T-helper 2 cell treated with Interferon-gamma antibody and Interleukin-4, amounts not matched to agents 100 ng/mL and 5 ng/mL, for 36 hours (primary cell): ENCODE measurements around the gene CHAF1A. TPM values are rescaled to one million over a fixed set of nuclear protein-coding genes. Genes with fewer than 3 reads are reported as not detected.

Source experiments
- intact Hi-C: fragments of 100-400 bp; cut with micrococcal nuclease; formaldehyde crosslinking; loops from one replicate; pipeline ENCODE4 v1.15.1; 2023
- total RNA-seq: library from RNA; stranded (reverse); gene quantifications from 2 replicates; pipeline ENCODE4 v1.2.3, GENCODE V29; 2022

CHAF1A gene
- total RNA-seq, 1 donor from 2014 or later = 96.5 TPM

DNA sequence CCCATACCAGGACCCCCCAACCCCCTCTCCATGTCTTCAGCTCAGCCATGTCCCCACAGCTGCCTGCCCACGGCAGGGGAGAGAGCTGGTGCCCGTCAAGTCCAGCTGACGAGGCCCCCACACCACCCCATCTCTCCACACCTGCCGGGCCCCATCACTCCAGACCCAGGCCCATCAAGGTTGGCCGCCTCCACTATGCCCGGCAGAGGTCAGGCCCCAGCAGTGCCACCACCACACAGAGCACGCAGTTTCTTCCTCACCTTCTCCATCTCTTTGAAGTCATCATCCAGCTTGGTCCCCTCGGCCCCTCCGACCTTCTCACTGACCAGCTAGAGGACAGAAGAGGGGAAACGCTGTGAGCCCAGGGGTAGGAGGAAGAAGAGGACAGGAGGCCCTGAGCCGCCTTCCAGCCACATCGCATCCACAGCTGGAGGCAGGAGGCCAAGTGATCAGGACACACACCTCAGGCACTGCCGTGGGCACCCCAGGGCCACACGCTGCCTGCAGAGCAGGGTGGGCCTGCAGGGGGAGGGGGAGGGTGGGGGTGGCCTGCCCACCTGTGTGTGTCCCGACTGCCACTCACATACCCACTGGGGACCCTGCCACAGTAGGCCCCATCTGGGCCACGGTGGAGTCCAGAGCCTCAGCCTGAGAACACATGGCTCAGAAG, 35.6 kb upstream of the CHAF1A start:
- intact Hi-C loops = no loop called here

- intact Hi-C loops = no loop called here
Measured at GRCh38 chr19:4367336-4367723, 35.1 kb upstream of the CHAF1A start.

DNA sequence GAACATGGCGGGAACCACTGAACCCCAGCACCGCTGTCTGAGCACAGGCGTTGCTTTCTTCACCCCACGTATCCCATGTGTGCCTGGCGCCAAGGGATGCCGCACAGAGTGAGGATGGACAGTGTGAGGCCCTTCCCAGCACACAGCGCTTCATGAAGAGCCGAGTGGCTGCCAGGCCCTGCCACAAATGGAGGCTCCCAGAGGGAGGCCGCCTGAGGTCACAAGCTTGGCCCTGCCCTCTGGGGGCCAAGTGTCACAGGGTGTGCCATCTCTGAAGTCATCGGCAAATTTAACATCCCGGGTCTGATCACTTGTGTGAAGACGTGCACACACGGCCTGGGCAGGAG, 34.7 kb upstream of the CHAF1A start:
- intact Hi-C loops = loop anchor here (2.0 kb wide), 1 partner anchor 25 kb away; the partner anchor contains the start of gene MPND

DNA sequence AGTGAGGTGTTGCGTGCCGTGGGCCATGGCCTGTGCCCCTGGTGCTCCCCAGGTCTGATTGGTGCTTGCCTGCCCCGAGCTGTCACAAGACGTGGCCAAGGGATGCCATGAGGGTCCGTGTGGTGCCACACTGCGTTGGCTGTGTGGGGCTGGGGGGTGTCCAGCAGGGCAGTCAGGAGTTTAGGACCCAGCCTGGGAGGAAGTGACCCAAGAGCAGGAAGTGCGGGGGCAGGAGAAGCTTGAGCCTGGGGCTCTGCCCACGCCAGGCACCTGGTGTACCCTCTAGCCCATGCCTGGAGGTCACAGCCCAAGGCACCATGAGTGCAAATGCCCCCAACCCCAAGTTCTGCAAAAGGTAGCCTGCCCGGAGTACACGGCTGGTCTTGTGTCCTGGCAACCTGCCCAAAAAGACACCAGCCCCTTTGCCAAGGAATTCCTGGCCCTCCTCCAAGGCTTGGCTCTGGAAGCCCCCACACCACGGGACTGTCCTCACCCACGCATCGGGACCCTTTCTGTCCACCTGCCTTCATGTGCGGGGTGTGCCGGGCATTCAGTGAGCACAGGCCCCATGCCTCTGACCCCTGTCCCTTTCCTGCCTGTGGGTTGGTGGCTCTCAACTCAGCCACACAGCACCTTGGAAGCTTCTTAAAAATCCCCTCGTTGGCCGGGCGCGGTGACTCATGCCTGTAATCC, 34.2 kb upstream of the CHAF1A start:
- intact Hi-C loops = loop anchor here (2.0 kb wide), 1 partner anchor 25 kb away; the partner anchor contains the start of gene MPND

DNA sequence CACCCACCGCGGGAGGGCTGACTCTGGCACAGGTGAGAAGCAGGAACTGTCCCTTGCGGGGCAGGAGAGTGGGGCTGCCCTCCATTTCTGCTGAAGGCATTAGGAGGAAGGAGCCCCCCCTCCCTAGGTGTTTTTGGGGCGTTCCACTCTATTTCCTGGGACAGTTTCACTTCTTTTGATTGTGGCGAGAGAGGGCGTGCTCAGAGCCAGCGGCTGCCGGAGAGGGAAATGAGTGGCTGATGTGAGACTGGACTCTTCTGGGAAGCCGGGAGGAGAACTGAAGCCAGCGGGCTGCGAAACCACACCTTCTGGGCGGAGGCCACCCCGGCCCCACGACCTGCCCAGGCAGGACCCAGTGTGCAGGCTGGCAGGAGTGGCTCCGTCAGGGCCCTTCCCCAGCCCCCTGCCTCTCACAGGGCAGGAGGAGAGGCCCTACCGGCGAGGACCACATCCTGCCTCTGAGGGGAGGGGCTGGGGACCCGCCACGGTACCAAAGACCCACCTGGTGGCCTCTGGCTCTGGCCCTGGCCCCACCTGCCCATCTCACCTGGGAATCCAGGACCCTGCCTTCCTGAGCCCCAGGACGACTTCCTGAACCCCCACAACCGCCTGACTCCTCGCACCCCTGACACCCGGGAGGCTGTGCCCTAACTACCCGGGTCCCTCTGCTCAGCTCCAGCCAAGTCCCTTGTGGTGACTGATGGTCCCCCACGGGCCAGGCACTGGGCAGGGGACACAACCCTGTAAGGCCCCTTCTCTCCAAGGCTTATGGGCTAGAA, 33.1 kb upstream of the CHAF1A start:
- intact Hi-C loops = loop anchor here (1.0 to 2.0 kb wide), 2 partner anchors 26 to 31 kb away; partner anchors contain the start of genes MPND and SH3GL1

DNA sequence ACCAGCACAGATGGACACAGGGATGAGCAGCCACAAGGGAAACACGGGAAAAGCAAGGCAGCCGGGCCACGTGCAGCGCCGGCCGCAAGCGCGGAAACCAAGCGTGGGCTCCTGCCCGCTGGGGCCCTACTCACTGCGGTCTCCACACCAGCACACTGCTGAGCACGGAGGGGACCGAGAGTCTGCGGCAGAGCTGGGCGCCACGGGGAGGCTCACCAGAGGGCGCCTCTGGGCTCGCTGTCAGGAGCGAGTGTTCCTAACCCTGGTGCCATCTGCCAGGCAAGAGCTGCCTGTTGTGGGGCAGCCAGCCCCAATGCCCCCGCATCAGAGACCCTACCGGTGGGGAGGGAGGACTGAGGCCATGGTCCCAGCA, 32.6 kb upstream of the CHAF1A start:
- intact Hi-C loops = loop anchor here (1.0 to 2.0 kb wide), 3 partner anchors 10 to 30 kb away; partner anchors contain the start of genes MPND and SH3GL1

GRCh38 chr19:4370418-4371041, 31.9 kb upstream of the CHAF1A start:
- intact Hi-C loops = loop anchor here (1.0 kb wide), 1 partner anchor 10 kb away; no protein-coding TSS in a partner anchor

DNA sequence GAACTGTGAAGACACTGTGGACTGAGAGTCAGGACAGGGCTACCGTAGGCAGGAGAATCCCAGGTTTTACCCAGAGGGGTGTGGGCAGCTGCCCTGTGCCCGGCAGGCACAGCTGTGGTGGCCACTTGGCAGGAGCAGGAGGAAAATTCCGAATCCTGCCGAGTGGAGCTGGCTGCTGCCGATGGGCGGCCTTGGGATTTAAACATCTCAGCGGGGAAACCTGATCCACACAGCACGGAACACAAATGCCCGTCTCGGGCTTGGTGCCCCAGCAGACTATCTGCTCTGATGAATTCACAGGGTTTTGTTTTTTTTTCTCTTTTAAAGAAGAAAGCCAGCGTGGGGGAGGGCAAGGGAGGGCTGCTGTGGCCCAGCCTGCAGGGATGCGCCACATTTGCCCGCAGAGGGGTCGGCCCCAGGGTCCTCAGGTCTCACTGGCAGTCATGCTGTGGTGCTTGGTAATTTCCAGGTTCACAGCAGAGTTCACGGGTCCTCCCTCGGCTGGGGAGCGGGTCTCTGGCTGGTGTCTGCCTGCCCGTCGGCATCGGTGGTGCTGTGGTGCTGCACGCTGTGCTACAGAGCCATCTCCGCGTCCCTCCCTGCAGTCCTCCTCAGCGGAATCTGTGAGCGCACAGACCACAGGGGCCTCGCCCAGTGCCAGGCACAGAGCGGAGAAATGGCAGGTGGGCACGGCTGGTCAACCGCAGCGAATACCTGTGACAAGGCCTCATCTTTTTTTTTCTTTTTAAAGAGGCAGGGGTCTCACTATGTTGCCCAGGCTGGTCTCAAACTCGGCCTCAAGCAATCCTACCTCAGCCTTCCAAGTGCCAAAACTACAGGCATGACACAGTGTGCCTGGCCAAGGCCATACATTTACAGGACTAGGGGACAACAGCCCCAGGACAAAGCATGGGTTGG, 30.9 kb upstream of the CHAF1A start:
- intact Hi-C loops = no loop called here

DNA sequence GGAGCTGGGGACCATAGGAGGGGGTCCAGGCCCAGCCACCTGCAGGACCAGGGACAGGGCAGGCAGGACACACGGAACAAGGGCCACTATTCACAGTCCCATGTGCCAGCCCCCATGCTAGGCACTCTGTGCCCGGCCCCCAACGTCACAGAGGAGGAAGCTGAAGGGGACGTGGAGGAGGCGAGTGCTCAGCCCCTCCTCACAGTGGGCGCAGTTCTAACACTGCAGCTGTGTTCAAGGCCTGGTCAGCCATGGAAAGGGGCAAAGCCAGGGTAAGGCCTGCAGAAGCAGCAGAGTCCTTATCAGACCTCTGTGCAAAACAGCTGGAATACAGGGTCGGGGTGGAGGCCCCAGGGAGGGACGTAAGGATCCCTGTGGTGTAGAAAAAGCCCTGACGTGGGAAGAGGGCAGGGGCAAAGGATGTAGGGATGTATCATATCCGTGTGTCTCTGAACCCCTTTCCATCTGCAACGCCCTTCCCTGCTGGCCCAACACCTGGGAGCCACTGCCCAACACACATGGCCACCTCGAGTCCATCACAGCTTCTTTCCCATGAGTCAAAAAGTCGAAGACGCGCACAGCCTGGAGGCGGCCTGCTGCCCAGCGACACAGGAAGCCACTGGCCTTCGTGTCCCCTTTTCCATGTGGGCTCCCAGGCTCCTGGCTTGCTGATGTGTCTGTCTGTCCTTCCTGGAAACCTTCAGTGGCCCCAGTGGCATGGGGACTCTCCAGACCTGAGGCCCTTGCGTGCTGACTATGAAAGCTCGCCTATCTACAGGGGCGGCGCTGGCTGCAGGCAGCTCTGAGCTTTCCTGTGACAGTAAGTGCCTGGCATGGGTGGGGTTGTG, 30.1 kb upstream of the CHAF1A start:
- intact Hi-C loops = no loop called here

DNA sequence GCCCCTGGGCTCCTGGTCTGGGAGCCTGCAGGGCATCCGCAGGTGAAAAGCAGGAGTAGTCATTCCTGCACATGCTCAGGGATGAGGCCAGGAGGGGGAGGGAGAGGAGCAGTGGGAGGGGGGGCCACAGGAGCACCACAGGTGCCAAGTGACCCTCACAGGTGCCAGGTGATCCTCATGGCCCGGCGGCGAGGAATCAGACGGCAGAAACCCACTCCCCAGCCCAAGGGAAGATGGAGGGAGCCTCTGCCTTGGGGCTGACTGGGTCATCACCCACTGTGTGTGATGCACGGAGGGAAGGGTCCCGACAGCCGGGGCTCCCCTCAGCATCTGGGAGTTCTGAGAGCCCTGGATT, 29.4 kb upstream of the CHAF1A start:
- intact Hi-C loops = no loop called here

- intact Hi-C loops = no loop called here
Measured at GRCh38 chr19:4373601-4374497, 28.6 kb upstream of the CHAF1A start.

DNA sequence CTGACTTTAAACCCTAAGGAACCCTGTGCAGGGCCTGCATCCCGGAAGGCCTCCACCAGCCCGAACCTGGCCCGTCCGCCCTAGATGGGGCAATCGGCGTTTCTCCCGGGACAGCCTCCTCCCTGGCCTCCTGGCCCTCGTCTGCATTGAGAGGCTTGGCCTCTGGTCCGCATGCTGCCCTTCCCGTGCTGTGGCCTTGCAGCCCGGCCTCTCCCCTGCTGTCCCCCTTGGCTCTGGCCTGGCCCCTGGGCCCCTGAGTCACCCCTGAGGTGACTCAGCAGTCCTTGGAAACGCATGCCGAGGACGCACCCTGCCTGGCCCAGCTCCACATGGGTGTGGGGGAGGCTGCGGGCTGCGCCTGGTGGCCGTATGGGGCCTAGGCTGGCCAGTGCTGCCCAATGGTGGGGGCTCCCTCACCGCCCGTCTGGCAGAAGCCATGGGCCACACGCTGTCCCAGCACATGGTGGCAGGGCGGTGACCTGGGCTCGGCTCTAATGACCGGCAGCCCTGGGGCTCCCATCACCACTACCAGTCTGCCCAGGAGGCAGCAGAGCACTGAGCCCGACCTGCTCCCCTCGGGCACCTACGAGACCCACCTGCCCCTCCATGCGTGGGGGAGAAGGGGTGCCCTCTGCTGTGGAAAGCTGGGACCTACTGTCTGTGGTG, 27.8 kb upstream of the CHAF1A start:
- intact Hi-C loops = no loop called here

- intact Hi-C loops = no loop called here
Measured at GRCh38 chr19:4375164-4376027, 27.0 kb upstream of the CHAF1A start.

- intact Hi-C loops = no loop called here
Measured at GRCh38 chr19:4376028-4376670, 26.3 kb upstream of the CHAF1A start.

DNA sequence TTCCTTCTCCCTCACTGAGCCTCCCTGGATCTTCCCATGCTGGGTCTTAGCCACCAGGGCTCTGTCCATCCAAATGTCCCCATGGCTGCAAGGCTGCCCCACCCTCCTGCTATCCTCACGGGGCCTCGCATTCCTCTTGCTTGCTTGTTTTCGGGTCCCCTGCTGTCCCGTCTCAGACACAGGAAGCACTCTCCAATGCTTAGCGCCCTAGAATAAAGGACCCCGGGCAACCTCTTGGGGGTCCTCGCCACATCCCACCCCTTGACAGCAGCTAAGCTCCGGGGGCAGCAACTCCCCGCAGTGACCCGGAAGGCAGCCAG, 25.8 kb upstream of the CHAF1A start:
- intact Hi-C loops = no loop called here

GRCh38 chr19:4376991-4377781, 25.3 kb upstream of the CHAF1A start:
- intact Hi-C loops = no loop called here
